Stimulated activated naive B cell treated with anti-CD40 and anti-IgM and Interleukin-4, amounts not matched to agents 10 μg/mL and 1 μg/mL and 100 μg/mL, for 72 hours (primary cell): ENCODE results near the gene ABCG8.
A peak's percentile ranks its signal among the peaks of the same experiment; 100 is the strongest.

Experiments
- ATAC-seq, 2 donors: fragments of 150-1000 bp; cut with Tn5 transposase; replicated peaks; 2 replicates each; pipeline ENCODE4 v1.10.0; 2021; ENCODE audit warnings: moderate library complexity in 1 of 2
- DNase-seq: peaks from one replicate; pipeline ENCODE4 v3.0.0; 2021
- H3K27ac Mint-ChIP-seq: one replicate; pipeline ENCODE4 v1.8.0; 2022; ENCODE audit warnings: mild to moderate bottlenecking, mixed read lengths
- H3K27me3 Mint-ChIP-seq, 2 donors: one replicate each; pipeline ENCODE4 v1.8.0; 2022; ENCODE audit warnings: mixed read lengths in 2 of 2
- H3K36me3 Mint-ChIP-seq, 2 donors: one replicate each; pipeline ENCODE4 v1.8.0; 2022; ENCODE audit warnings: mixed read lengths in 2 of 2, mild to moderate bottlenecking in 1 of 2
- H3K4me1 Mint-ChIP-seq, 2 donors: one replicate each; pipeline ENCODE4 v1.8.0; 2022; ENCODE audit warnings: mixed read lengths in 2 of 2, mild to moderate bottlenecking in 1 of 2
- H3K4me3 Mint-ChIP-seq, 2 donors: one replicate each; pipeline ENCODE4 v1.8.0; 2022; ENCODE audit warnings: mild to moderate bottlenecking in 2 of 2, mixed read lengths in 2 of 2, moderate library complexity in 1 of 2
- H3K9me3 Mint-ChIP-seq, 2 donors: one replicate each; pipeline ENCODE4 v1.8.0; 2022; ENCODE audit warnings: mixed read lengths in 2 of 2, mild to moderate bottlenecking in 1 of 2

The ABCG8 gene

GRCh38 chr2:43872151-43872550 lies 33.4 kb downstream of the ABCG8 start:
- Mint-ChIP-seq H3K4me1 (no peaks in the 10 kb centered on the region), H3K36me3 (no peaks in the 10 kb centered on the region), H3K27me3 (peaks cover 37 to 63% of the 10 kb centered on the region in 2 donors), H3K9me3 (peaks cover 0 to 6% of the 10 kb centered on the region in 2 donors), H3K4me3 (no peak overlapping the region), H3K27ac (no peak overlapping the region)
- no peak for DNase-seq
- no peak for ATAC-seq

- H3K27ac Mint-ChIP-seq = no peak overlapping the region
- H3K36me3 Mint-ChIP-seq = no peaks in the 10 kb centered on the region
- ATAC-seq (no peak), DNase-seq (no peak)
- peaks cover 35 to 47% of the 10 kb centered on the region in 2 donors for H3K27me3 Mint-ChIP-seq
- H3K4me3 Mint-ChIP-seq = no peak overlapping the region
- no peaks in the 10 kb centered on the region for H3K9me3 Mint-ChIP-seq
- H3K4me1 Mint-ChIP-seq = peaks cover 2 to 6% of the 10 kb centered on the region in 2 donors
Observed at GRCh38 chr2:43874776-43875451, 36.1 kb downstream of the ABCG8 start.

GRCh38 chr2:43877782-43878464 lies 39.2 kb downstream of the ABCG8 start:
- DNase-seq = peak; percentile 41
- H3K4me3 Mint-ChIP-seq = no peak overlapping the region
- ATAC-seq = peak; percentile 81 to 82
- H3K27me3 Mint-ChIP-seq = peaks cover 27 to 30% of the 10 kb centered on the region in 2 donors
- no peaks in the 10 kb centered on the region for H3K9me3 Mint-ChIP-seq
- H3K36me3 Mint-ChIP-seq = peaks cover under 1 to 2% of the 10 kb centered on the region in 2 donors
- H3K4me1 Mint-ChIP-seq = peaks cover 2 to 6% of the 10 kb centered on the region in 2 donors
- H3K27ac Mint-ChIP-seq = no peak overlapping the region

- Mint-ChIP-seq H3K36me3 (peaks cover 7 to 11% of the 10 kb centered on the region in 2 donors), H3K27ac (no peak overlapping the region), H3K4me3 (no peak overlapping the region), H3K4me1 (peaks cover 2 to 6% of the 10 kb centered on the region in 2 donors), H3K9me3 (no peaks in the 10 kb centered on the region), H3K27me3 (peaks cover 22 to 26% of the 10 kb centered on the region in 2 donors)
- ATAC-seq = no peak
- DNase-seq = no peak
Observed at GRCh38 chr2:43879261-43879660, 40.5 kb downstream of the ABCG8 start.

GRCh38 chr2:43880471-43880870 lies 41.7 kb downstream of the ABCG8 start:
- H3K27ac Mint-ChIP-seq = no peak overlapping the region
- ATAC-seq = no peak

GRCh38 chr2:43880952-43881351 lies 42.2 kb downstream of the ABCG8 start:
- no peak for ATAC-seq

More at GRCh38 chr2:43880471-43880870, 41.7 kb downstream of the ABCG8 start:
- Mint-ChIP-seq H3K4me1 (peaks cover 2 to 6% of the 10 kb centered on the region in 2 donors), H3K9me3 (no peaks in the 10 kb centered on the region), H3K4me3 (no peak overlapping the region), H3K27me3 (peaks cover 20 to 23% of the 10 kb centered on the region in 2 donors), H3K36me3 (peaks cover 10 to 15% of the 10 kb centered on the region in 2 donors)
- no peak for DNase-seq

GRCh38 chr2:43882312-43882711 lies 43.5 kb downstream of the ABCG8 start:
- Mint-ChIP-seq H3K27me3 (peaks cover 1 to 5% of the 10 kb centered on the region in 2 donors), H3K4me1 (peaks cover 2 to 6% of the 10 kb centered on the region in 2 donors), H3K4me3 (no peak overlapping the region), H3K27ac (no peak overlapping the region), H3K9me3 (no peaks in the 10 kb centered on the region), H3K36me3 (peaks cover 18 to 24% of the 10 kb centered on the region in 2 donors)
- DNase-seq = no peak
- no peak for ATAC-seq

More at GRCh38 chr2:43880952-43881351, 42.2 kb downstream of the ABCG8 start:
- no peak for DNase-seq
- Mint-ChIP-seq H3K4me3 (no peak overlapping the region), H3K9me3 (no peaks in the 10 kb centered on the region), H3K4me1 (peaks cover 2 to 6% of the 10 kb centered on the region in 2 donors), H3K36me3 (peaks cover 10 to 16% of the 10 kb centered on the region in 2 donors), H3K27me3 (peaks cover 15 to 18% of the 10 kb centered on the region in 2 donors), H3K27ac (no peak overlapping the region)

GRCh38 chr2:43884689-43885088 lies 45.9 kb downstream of the ABCG8 start:
- Mint-ChIP-seq H3K27me3 (no peaks in the 10 kb centered on the region), H3K36me3 (peaks cover 31 to 44% of the 10 kb centered on the region in 2 donors), H3K9me3 (no peaks in the 10 kb centered on the region), H3K4me3 (no peak overlapping the region), H3K27ac (no peak overlapping the region), H3K4me1 (no peaks in the 10 kb centered on the region)
- DNase-seq = no peak
- no peak for ATAC-seq

- no peak overlapping the region for H3K4me3 Mint-ChIP-seq
- DNase-seq (no peak), ATAC-seq (no peak)
- H3K36me3 Mint-ChIP-seq = peaks cover 34 to 48% of the 10 kb centered on the region in 2 donors
- no peaks in the 10 kb centered on the region for H3K9me3 Mint-ChIP-seq
- no peaks in the 10 kb centered on the region for H3K27me3 Mint-ChIP-seq
- H3K27ac Mint-ChIP-seq = no peak overlapping the region
- no peaks in the 10 kb centered on the region for H3K4me1 Mint-ChIP-seq
Observed at GRCh38 chr2:43885132-43885632, 46.4 kb downstream of the ABCG8 start.

GRCh38 chr2:43887176-43887575 lies 48.4 kb downstream of the ABCG8 start:
- H3K27ac Mint-ChIP-seq = no peak overlapping the region
- H3K36me3 Mint-ChIP-seq = peaks cover 36 to 63% of the 10 kb centered on the region in 2 donors

GRCh38 chr2:43889416-43889815 lies 50.6 kb downstream of the ABCG8 start:
- ATAC-seq = no peak
- no peak for DNase-seq
- Mint-ChIP-seq H3K36me3 (peaks cover 43 to 68% of the 10 kb centered on the region in 2 donors), H3K4me1 (no peaks in the 10 kb centered on the region), H3K27ac (no peak overlapping the region), H3K27me3 (no peaks in the 10 kb centered on the region), H3K4me3 (no peak overlapping the region), H3K9me3 (no peaks in the 10 kb centered on the region)

More at GRCh38 chr2:43887176-43887575, 48.4 kb downstream of the ABCG8 start:
- H3K4me1 Mint-ChIP-seq = no peaks in the 10 kb centered on the region
- DNase-seq (no peak), ATAC-seq (no peak)
- no peaks in the 10 kb centered on the region for H3K9me3 Mint-ChIP-seq
- no peak overlapping the region for H3K4me3 Mint-ChIP-seq
- H3K27me3 Mint-ChIP-seq = no peaks in the 10 kb centered on the region

- Mint-ChIP-seq H3K9me3 (no peaks in the 10 kb centered on the region), H3K36me3 (peaks cover 46 to 70% of the 10 kb centered on the region in 2 donors), H3K27me3 (no peaks in the 10 kb centered on the region), H3K4me1 (no peaks in the 10 kb centered on the region), H3K27ac (no peak overlapping the region), H3K4me3 (no peak overlapping the region)
- ATAC-seq (no peak), DNase-seq (no peak)
Observed at GRCh38 chr2:43890855-43891254, 52.1 kb downstream of the ABCG8 start.

- DNase-seq = no peak
- H3K27me3 Mint-ChIP-seq = no peaks in the 10 kb centered on the region
- no peaks in the 10 kb centered on the region for H3K9me3 Mint-ChIP-seq
- peaks cover 45 to 52% of the 10 kb centered on the region in 2 donors for H3K36me3 Mint-ChIP-seq
- H3K4me1 Mint-ChIP-seq = no peaks in the 10 kb centered on the region
- H3K4me3 Mint-ChIP-seq = no peak overlapping the region
- H3K27ac Mint-ChIP-seq = no peak overlapping the region
- ATAC-seq = no peak
Observed at GRCh38 chr2:43894743-43895142, 56.0 kb downstream of the ABCG8 start.

GRCh38 chr2:43896906-43897305 lies 58.1 kb downstream of the ABCG8 start:
- ATAC-seq (no peak), DNase-seq (no peak)
- Mint-ChIP-seq H3K27ac (no peak overlapping the region), H3K9me3 (no peaks in the 10 kb centered on the region), H3K4me1 (no peaks in the 10 kb centered on the region), H3K27me3 (no peaks in the 10 kb centered on the region), H3K4me3 (no peak overlapping the region), H3K36me3 (peaks cover 35 to 42% of the 10 kb centered on the region in 2 donors)

- ATAC-seq = no peak
- Mint-ChIP-seq H3K4me1 (no peaks in the 10 kb centered on the region), H3K9me3 (no peaks in the 10 kb centered on the region), H3K36me3 (peaks cover 33 to 39% of the 10 kb centered on the region in 2 donors), H3K27ac (no peak overlapping the region), H3K27me3 (no peaks in the 10 kb centered on the region), H3K4me3 (no peak overlapping the region)
- DNase-seq = no peak
Observed at GRCh38 chr2:43897492-43897891, 58.7 kb downstream of the ABCG8 start.
